GM19351 (cell line): ENCODE results near the gene TMF1.

Experiments used
- ATAC-seq: cut with Tn5 transposase; IDR thresholded peaks from one replicate; pipeline ENCODE4 v1.9.1; 2021; ENCODE audit warnings: mild to moderate bottlenecking, moderate library complexity; ENCODE audit not compliant: unreplicated experiment

TMF1 gene

DNA sequence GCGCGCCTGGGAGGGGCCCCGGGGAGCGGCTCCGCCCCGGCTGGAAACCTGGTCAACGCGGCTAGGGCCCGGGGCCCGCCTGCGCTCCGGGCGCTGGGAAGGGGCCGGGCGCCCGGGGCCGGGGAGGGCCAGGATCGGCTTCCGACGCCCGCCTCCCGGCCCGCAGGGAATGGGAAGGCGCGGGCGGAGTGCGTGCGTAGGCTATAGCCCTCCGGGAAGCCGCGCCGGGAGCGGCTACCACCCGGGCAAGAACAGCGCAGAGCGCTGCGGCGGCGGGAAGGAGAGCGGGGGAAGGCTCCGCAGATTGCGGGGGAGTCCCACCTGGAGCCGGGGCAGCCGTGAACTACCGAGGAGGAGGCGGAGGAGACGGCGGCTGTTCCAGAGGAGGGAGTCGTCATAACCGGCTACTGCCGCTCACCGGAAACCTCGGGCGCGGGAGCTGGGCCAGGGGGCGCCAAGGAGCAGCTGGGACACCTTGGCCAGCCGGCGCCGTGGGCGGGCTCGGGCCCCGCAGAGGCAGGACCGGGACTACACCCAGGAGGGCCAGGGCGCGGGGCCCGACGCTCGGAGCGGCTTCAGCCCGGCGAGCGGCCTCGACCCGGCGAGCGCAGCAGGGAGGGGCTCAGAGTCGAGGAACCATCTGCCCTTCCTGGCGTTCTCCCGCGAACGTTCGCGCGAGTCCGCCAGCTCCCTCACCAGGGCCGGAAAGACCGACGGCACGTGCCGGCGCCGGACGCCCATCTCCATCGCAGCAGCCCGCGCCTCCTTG is 38.7 kb downstream of the TMF1 start, which contains the start of gene EOGT:
Gene EOGT (minus strand): TSS at position 432 of the 769 bp plus-strand sequence. CDS start 3,838 bp downstream, outside the sequence.
- peak; percentile 77 for ATAC-seq

DNA sequence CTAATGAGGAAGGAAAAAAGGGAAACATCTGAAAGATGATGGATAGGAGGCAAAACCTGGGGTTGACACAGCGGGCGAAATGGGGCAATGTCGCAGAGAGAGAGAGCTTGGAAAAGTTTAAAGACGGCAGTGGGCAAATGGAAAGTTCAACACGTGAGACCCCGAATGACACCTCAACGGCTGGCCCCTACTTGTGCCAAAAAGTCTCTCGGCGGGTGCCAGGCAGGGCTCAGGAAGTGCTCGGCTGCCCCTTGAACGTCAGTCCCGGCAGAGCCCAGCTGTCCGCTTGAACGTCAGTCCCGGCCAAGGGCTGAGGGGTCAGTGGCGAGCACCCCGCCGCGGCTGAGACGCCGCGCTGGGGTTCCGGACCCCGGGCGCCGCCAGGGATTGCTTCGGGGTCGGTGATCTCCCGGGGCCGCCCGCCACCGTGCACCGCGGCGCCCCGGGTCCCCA is 39.3 kb downstream of the TMF1 start:
- ATAC-seq, result peak; percentile 43

DNA sequence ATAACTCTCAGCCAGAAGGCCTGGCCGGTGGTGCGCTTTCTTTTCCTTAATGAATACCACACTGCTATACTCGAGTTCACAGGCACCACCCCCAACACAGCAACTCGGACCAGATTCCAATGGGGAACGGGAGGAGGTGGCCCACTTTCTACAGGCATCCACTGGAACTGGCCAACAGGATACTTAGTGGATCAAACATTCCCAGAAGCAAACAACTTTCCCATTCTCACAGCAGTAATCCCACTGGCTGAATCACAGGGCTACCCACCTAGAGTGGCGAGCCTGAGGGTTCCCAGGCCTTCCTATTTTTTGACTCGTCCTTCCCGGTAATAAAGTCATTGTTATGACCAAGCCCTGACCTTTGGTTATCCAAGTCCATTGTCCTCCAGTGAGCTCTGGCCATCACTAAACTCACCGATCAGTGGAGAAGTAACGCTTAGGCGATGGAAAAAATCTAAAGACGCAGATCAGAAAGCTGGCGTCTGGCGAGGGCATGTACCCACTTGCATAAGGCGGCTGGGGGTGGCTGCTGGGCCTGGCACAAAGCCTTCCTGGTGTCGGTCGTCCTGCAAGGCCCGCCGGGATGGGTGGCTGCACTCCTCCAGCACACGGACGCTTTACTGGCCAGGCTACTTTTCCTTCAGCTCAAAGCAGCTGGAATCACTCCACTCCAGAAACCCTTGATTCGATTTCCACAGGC is 39.9 kb downstream of the TMF1 start:
- ATAC-seq, result no peak

DNA sequence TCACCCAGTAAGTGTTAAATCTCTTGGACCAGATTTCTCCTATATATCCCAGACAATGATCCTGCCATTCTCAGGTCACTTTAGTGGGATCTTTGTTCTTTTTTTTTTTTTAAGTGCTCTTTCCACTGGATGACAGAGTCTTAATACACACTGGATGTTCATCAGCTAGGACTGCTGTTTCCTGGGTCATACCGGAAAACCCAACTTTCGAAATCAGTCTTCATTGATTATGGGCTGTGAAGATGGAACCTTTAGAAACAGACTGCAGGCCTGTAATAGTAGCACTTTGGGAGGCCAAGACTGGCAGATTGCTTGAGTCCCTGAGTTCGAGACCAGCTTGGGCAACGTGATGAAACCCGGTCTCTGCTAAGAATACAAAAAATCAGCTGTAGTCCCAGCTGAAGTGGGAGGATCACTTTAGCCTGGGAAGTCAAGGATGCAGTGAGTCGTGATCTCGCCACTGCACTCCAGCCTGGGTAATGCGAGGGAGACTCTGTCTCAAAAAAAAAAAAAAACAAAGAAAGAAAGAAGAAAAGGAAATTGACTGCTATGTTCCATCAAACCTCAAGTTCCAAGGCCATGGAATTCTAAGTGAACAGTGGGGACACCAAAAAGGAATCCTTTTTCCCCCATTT is 40.9 kb downstream of the TMF1 start:
- ATAC-seq, result no peak

DNA sequence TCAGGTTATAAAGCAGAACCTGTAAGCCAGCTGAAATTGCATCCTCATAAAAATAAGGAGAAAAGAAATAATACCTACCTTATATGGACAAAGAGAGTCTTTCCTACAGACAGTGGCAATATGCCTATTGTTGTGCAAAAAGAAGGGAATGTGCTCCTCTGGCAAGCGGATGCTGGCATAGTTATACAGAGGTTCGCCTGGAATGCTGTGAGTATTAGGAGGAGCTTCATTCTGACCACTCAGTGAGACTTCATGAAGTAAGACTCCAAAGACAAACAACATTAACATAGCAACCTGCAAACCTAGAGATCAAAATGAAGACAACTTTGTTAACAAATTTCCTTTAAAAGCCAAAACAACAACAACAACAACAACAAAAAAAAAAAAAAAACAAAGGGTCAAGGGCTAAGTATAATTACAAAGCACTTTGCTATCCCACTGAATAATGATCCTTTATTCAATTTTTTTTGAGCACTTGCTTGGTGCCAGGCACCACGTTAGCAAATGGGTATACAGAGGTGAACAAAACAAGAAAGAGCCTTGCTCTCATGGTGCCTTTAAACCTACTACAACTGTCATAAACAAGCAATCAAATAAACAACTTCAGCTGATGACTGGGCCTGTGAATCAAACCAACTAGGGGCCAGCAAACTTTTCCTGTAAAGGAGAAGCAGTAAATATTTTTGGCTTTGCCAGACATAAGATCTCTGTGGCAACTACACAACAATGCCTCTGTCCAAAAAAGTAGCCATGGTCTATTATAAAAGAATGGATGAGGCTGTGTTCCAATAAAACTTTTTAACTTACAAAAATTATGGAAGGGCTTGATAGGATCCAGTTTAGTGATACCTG is 42.3 kb downstream of the TMF1 start:
- ATAC-seq, result no peak

DNA sequence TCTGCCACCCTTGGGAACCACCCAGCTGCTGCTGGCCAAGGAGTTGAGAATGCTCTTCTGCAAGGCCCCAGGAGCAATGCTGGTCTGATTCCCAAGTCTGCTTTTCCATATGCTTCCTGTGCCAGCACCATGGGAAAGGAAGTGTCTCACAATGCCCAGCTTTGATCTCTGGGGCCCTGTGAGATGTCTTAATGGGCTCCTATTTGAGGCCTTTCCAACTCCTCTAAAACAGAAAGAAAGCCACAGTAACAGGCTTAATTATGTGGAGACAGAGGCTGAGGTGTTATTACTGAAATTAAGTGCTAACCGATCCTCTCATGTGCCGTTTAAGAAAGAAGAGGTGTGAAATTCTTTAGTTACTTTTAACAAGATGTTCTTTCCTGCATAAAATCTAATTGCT is 43.2 kb downstream of the TMF1 start:
- ATAC-seq, result no peak

DNA sequence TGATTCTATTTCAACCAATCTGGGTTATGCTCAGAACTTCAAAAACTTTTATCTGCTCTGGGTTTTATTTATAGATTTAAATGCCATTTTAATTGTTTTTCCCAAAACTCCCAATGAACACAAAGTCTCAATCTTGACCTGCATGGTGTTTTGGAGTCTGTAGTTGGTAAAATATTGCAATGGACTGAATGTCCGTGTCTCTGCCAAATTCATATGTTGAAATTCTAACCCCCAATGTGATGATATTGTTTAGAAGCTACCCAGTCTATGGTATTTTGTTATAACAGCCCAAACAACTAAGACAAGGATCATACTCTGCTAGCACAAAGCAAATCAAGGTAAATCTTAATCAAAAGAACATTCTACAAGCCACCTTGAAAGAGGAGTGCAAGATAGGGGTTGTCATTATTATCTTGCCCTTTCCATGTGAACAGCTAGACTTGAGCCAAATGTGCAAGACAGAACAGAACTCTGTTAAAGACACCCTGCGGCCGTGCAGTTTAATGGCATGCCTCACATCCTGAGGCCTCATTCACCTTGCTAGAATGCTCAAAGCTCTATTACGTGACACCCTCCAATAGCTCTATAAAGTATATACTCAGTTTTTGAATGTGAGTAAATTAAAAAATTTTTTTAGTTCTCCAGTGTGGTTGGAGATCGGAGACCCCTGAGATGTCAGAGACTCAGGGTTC is 46.2 kb downstream of the TMF1 start:
- ATAC-seq, result no peak

DNA sequence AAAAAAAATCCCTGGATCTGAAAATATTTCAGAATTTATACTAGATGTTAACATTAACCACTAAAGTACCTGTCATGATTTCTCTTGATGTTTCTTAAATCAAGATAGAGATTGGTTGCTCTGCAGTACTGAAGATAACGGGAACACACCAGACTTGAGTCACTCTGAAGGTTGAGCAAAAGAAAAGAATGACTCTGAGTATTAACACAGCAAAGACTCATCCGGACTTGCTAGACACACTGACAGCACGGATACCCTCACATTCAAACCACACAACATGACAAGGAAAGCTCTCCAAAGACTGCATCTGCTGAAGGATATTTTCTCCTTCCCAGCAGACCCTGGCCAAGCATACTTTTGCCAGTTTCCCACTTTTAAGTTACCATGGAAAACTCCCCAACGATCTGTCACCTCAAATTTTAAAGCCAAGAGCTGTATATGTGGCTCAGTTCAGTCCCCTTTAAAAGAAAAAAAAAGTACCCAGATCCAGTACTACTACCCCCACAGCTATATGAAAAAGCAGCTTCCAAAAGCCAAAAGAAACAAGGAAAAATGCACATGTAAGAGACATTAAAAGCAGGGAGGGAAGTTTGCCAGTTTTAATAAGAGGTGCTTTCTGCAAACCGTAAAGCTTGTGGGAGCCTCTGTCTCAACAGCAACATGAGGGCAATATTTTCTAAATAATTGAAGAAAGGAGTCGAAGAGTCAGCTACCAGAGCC is 46.9 kb downstream of the TMF1 start:
- ATAC-seq, result no peak

DNA sequence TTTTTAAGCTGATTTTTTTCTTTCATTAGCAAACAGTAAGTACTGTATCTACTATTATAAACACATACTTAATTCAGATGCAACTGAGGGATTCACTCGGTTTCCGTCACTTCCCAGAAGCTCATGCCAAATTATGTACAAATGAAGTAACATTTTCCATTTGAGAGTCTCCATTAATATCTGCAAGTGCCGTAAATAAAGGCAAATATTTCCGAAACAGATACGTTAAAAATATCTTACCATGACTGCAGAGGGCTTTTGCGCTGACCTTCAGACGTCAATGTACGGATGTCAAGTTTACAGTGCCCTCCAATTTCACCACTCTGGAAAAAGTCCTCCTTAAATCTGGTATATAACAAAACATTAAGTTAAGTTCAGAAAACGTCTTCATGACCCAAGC is 48.0 kb downstream of the TMF1 start:
- ATAC-seq, result no peak

DNA sequence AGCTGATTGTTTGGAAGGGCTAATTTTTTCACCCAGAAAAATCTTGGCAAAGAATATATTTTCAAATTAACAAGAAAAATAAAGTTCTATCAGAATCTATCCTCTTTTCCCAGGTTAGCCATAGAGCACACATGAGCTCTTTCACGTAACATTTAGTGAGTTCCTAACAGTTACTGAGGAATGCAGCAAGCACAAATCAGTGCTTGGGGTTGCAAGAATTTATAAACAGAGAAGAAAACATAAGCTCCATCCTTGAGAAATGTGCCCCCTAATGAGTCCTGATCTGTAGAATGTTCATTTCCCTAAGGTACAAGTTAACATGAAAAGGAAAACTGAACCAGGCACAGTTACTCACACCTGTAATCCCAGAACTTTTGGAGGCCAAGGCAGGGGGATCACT is 52.5 kb downstream of the TMF1 start:
- ATAC-seq, result no peak

DNA sequence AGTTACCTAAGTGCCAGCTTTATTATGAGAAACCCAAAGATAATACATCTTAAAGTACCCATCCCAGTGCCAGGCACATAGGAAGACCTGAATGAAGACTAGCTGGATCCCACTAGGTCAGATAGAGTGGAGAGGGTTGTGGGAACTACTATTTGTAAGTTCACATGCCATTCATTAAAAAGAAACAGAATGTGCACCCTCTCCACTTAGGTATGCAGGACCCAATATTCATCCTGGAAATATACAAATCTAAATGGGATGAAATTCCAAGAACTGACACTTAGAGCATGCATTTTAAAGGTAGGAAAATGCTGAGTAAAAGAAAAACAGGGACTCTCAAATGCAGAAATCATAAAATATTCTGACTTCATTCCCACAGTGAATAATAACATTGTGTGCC is 53.0 kb downstream of the TMF1 start:
- no peak for ATAC-seq

DNA sequence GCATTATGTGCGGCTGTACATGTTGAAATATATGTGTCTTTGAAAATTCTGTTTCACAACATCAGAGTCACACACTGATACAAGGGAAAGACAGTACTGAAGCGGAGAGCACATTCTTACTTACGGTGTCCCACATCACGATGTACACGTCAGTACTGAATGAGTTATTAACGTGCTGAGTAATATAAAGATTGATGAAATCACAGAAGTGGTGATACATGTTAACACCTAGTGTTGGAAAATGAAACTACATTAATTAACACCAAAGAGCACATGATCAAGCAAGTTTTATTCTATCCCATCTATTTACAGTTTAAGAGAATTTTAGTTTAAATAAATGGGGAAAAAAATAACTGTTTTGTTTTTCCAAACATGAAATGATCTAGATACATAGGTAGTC is 54.2 kb downstream of the TMF1 start:
- peak; percentile 65 for ATAC-seq

DNA sequence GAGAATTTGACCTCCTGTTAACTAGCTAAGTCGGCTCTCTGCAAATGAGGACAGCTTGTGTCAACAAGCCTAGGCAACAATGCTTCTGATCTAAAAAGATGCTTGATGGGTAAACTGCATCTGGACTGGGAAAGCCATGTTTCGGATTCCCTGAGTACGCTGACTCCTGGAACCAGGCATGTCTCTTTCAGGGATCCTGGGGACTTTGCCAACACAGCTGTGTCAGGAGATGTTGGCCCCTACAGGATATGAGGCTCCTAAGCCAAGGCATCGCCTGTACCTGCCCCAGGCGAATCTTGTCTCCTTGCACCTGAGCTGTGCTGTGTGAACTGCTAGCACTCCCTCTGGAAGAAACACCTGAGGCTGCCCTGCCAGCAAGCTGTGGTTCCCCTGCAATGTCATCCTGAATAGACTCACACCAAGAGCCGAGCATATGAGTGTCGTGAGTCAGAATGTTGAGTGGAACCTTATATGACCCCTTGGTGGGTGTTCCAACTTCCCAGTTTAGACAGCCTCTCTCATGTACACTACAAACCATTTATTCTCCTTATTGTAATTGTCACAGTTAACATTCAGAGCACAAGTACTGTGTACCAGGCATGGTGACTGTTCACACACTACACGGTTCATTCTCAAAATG is 55.7 kb downstream of the TMF1 start:
- no peak for ATAC-seq

DNA sequence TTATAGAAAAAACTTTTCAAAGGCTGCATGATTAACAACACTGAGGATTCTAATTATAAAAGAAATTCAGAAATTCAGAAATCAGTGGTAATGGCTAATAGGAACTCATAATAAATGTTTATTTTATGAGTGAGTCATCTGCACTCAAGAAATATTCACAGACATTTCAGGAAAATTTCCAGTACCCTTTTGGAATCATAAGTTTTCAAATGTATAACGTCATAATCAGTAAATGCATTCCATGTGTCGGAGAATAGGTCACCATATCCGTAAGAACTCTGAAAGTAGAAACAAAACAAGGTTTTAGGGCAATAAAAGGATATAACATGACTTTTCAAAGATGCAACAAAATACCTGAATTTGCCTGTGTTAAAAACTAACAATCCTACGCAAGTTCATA is 63.4 kb downstream of the TMF1 start:
- no peak for ATAC-seq

DNA sequence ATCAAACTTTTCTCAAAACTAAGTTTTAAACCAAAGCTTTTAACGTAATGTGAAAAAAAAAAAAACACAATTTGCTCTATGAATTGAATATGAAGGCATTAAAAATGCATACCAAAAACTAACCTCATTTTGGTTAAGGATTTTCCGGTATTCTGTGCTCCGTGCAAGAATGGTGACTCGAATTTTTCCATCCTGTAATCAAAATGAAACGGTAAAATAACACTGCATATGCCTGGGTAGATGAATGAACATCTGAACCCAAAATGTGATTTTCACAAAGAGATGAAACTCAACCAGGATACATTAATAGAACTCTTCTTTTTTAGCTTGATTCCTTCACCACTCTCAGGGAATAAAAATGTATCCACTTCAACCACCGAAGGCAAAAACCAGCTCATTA is 64.8 kb downstream of the TMF1 start:
- ATAC-seq, result no peak

DNA sequence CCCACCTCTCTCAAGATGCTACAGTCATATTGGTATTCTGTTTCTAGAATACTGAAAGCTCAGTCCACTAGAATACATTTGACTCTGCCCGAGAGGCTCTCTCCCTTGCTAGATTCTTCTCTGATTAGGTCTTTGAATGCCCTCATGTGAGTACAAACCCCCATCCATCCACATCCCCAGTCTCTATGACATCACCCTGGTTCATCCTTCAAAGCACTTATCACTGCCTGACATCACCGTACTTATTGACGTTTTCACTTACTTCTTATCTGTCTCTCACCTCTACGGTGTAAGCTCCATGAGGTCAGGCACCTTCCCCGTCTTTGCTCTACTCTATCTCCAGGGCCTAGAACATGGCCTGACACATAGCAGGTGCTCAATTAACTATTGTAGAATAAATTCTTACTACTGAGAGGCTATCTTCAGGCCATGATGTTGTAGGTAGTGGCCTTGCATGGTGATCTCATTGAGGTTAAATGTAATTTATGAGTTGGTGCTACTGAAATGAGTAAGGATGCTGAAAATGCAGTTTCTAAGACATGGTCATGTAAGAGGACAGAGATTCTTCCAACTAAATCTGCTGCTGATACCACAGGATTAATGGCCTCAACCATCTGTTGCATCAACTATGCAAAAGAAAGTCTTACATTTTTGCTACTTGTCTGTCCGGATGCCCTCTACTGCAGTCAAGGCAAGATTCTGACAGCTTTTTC is 65.5 kb downstream of the TMF1 start:
- ATAC-seq, result peak; percentile 54

DNA sequence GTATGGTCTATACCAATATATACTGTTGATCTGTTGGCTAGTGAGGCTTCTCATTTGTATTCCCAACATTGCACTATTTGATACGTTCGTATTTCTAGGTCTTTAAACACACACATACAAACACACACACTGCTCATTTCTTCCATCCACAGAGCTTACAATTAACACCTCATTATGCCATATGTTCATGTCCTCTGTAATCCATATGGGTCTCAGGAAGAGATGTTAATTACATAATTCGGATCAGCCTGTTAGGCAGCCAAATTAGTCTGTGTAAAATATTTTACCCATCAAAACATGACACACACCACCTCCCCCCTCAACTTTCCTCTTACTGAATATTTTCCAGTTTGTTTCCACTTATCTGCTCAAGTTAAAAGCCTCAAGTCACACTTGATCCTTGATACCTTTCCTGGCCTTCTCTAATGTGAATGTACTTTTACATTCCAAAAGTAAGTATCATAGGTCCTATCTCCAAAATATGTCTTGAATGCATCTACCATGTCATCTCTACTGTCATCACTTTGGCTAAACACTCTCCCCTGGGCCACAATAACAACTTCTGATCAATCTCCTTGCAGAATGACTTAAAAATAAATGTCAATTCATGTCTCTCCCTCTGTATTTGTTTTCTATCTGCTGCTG is 66.9 kb downstream of the TMF1 start:
- no peak for ATAC-seq

DNA sequence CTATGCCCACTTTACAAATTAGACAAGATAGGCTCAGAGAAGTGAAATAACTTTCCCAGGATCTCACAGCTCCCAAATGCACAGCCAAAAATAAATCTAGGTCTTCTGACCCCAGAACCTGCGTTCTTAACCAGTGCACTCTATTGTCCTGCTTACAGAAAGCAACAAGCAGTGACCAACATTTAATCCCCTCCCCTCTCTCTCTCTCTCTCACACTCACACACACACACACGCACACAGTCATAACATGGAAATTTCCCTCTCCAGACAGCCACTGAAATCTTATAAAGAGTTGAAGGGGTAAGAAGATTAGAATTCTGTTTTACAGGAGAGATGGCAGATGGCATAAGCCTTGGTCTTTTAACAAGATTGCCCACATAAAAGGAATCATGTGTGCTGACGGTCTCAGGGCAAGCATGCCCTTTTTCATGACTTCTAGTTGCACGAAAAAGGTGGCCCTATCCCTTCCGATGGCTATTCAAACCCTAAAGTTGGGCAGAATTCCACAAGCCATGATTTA is 68.1 kb downstream of the TMF1 start:
- ATAC-seq, result no peak
